ENCODE results near the gene COL23A1.
"Not testable (repeated sequence)": the region's sequence is repeated elsewhere in the genome, so short reads cannot be mapped to it uniquely, and the experiment has no call there.

Gene COL23A1

GRCh38 chr5:178237431-178238312 is 352.5 kb downstream of the COL23A1 start:
- DNase-seq (ENCODE audit: low read depth): no peak

DNA sequence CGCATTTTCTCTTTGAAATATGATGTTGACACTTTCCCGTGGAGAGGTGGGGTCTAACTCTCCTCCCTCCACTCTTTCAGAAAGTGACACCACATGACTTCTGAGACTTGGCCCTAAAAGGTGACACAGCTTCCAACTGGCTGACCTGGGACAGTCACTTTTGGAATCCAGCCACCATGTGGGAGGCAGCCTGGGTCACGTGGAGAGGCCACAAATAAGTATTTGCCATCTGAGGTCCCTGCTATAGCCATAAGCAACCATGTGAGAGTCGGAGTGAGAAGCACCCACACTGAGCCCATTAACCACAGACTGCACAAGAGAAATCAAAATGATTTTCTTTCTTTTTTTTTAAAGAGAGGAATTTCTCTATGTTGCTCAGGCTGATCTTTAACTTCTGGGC is 353.5 kb downstream of the COL23A1 start:
- DNase-seq (ENCODE audit: low read depth): no peak

DNA sequence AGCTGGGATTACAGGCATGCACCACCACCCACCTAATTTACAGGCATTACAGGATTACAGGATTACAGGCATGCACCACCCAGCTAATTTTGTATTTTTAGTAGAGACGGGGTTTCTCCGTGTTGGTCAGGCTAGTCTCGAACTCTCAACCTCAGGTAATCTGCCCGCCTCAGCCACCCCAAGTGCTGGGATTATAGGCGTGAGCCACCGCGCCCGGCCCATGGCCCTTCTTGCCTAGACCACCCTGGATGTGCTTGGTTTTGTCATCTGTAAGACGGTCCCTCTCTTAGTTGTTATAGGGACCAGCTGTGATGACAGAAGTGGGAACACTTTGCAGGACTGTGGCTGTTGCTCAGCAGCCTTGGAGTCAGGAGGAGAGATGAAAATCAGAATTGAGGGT is 354.1 kb downstream of the COL23A1 start:
- no peak for DNase-seq (ENCODE audit: low read depth)

DNA sequence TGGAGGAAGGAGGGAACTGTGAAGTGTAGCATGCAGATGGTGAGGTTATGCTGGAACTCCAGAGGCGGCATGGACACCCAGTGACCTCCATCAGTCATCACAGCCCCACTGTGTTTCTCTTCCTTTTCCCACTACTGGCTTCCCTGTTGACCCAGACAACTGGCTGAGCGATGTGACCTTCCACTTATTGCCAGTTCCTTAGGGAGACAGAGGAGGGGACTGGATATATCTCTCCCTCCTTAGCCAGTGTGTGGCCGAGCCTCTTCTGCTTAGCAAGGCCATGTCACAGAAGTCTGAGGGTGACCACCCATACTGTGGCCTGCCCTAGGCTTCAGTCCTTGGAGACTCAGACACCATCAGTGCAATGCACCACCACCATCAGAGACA is 354.6 kb downstream of the COL23A1 start:
- DNase-seq (ENCODE audit: low read depth): no peak

- DNase-seq (ENCODE audit: low read depth): no peak
Observed at GRCh38 chr5:178234750-178235587, 355.2 kb downstream of the COL23A1 start.

GRCh38 chr5:178234121-178234749 is 356.0 kb downstream of the COL23A1 start:
- no peak for DNase-seq (ENCODE audit: low read depth)

- no peak for DNase-seq (ENCODE audit: low read depth)
Observed at GRCh38 chr5:178232920-178233429, 357.2 kb downstream of the COL23A1 start.

- no peak for DNase-seq (ENCODE audit: low read depth)
Observed at GRCh38 chr5:178232124-178232919, 357.9 kb downstream of the COL23A1 start, which contains the start of gene PHYKPL. PHYKPL (minus strand) TSS chr5:178232802; CDS start chr5:178232550, 252 bp downstream.

DNA sequence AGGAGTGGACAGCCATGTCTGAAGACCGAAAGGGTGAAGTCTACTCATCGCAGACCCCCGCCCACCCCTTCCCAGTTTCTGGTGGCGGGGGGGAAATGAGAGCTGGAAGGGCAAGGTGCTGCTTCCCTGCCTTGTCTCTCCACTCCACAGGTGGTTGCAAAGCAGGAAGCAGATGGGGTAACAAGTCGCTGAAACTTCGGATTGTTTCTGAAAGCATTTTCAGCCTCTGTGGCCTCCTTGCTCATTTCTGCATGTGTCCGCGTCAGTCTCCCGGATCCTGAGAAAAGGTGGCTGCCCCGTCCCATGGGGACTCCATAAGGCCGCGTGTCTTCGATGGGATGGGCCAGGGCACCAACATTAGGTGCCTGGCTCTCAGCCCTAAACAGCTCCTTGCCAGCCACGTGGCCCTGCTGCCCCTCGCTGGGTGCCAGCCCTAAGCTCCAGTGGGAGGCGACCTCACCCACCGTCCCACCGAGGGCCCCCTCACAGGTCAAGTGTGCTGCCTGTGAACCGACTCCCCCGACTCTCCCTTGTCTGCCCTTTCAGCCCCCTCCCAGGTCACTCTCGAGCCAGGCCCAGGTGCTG is 358.6 kb downstream of the COL23A1 start:
- no peak for DNase-seq (ENCODE audit: low read depth)

- no peak for DNase-seq (ENCODE audit: low read depth)
Observed at GRCh38 chr5:178230879-178231538, 359.2 kb downstream of the COL23A1 start.

DNA sequence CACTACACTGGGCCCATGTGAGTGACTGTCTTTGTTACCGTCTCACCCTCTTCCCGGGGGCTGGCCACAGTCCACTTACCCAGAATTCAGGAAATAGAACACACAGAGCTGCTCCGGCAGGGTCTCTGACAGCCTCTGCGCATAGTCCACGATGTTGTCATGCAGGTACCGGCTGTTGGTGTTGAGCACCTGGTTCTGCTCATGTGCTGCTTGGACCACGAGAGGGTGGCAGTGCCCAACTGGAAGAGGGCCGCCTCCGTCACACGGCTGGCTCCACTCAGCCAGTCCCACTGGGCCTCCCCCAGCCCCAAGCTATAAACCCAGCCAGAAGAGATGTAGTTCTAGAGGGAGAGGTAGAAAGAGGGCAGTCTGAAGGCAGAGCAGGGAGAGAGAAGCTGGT is 360.3 kb downstream of the COL23A1 start:
- DNase-seq (ENCODE audit: low read depth): no peak

GRCh38 chr5:178229111-178229510 is 361.1 kb downstream of the COL23A1 start:
- not testable (repeated sequence) for DNase-seq (ENCODE audit: low read depth)

- DNase-seq (ENCODE audit: low read depth): no peak
Observed at GRCh38 chr5:178228609-178229008, 361.6 kb downstream of the COL23A1 start.

GRCh38 chr5:178227929-178228328 is 362.3 kb downstream of the COL23A1 start:
- DNase-seq (ENCODE audit: low read depth): no peak

DNA sequence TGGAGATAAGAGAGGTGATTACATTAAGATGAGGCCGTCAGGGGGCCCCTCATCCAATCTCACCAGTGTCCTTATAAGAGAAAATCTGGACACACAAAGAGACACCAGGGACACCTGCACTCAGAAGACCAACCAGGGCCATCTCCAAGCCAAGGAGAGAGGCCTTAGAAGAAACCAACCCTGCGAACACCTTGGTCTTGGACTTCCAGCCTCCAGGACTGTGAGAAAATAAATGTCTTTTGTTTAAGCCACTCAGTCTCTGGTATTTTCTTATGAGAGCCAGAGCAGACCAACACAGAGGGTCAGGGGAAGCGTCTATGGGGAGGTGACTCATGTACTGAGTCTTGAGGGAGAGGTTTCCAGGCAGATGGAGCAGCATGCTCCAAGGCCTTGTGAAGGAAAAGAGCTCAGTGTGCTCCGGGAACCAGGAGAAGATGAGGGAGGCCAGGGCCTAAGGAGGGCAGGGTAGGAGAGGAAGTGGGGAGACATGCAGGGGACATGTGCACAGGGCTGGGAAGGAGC is 363.0 kb downstream of the COL23A1 start:
- no peak for DNase-seq (ENCODE audit: low read depth)

DNA sequence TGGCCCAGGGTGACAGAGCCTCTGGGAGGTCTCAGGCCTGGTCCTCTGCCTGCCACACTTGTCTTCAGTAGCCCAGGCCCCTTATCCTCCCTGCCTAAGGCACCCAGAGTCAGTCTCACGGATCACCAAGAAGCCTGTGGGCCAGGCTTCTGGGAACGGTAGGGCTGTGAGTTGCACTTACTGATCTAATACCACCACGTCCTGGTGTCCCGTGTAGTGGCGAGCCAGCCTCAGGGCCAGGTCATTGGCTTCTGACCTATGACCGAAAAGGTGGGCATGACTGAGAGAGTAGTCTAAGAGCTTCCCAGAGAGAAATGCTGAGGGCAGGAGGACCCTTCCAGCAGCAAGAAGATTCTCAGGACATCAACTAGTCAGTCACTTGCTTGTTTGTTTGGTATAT is 365.0 kb downstream of the COL23A1 start:
- no peak for DNase-seq (ENCODE audit: low read depth)

GRCh38 chr5:178224403-178224802 is 365.8 kb downstream of the COL23A1 start:
- no peak for DNase-seq (ENCODE audit: low read depth)

- DNase-seq (ENCODE audit: low read depth): no peak
Observed at GRCh38 chr5:178223828-178224335, 366.3 kb downstream of the COL23A1 start.

DNA sequence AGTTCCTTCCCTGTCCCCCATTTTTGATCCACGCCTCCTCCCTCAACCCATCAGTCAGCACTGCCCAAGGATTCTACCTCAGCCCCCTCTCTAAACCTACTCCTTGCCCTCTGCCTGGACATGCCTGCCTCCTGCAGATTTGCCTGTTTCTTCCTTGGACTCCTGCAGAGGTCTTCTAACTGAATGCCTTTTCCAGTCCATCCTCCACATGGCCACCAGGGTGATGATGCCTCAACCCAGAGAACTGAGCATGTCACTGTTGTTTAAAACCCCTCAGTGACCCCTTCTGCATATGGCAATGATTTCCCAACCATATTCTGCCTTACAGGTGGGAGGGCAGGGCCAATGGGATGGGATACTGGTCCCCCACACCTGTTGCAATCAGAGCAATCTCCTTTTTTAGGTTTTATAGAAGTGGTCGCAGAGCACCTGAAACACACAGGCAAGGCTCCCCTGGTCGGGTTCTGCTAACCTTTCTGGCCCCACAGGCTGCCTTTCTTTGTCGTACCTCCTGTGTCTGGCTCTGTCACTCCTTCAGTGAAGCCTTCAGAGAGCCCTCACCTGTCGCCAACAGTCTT is 366.9 kb downstream of the COL23A1 start:
- no peak for DNase-seq (ENCODE audit: low read depth)

GRCh38 chr5:178222292-178222691 is 367.9 kb downstream of the COL23A1 start:
- DNase-seq (ENCODE audit: low read depth): no peak
